Sigmoid colon (tissue), 7 donors: Measurements from ENCODE around the gene AGBL5. TPM values are rescaled to one million over a fixed set of nuclear protein-coding genes. Genes with fewer than 3 reads are reported as not detected.

Experiments
- DNase-seq: peaks from one replicate; pipeline ENCODE4 v3.0.0-alpha.2; 2019
- H3K27ac ChIP-seq, 4 donors: fragments of 200-600 bp; sonication (generic); one replicate each; pipeline ENCODE4 v1.5.1; 2016 to 2019; ENCODE audit warnings: mild to moderate bottlenecking in 1 of 4
- H3K27me3 ChIP-seq, 3 donors: fragments of 200-600 bp; sonication (generic); one replicate each; pipeline ENCODE4 v1.5.1; 2019; ENCODE audit warnings: mild to moderate bottlenecking in 1 of 3
- H3K36me3 ChIP-seq, 4 donors: fragments of 200-600 bp; sonication (generic); one replicate each; pipeline ENCODE4 v1.5.1; 2016 to 2019
- H3K4me1 ChIP-seq, 4 donors: fragments of 200-600 bp; sonication (generic); one replicate each; pipeline ENCODE4 v1.5.1; 2017 to 2019
- H3K4me3 ChIP-seq, 4 donors: fragments of 200-600 bp; sonication (generic); one replicate each; pipeline ENCODE4 v1.5.1; 2017 to 2019; ENCODE audit warnings: mild to moderate bottlenecking in 2 of 4, moderate library complexity in 1 of 4
- H3K9me3 ChIP-seq, 4 donors: fragments of 200-600 bp in 3 of 4; sonication (generic) in 3 of 4; one replicate each; pipeline versions ENCODE4 v1.5.1 to v1.6.1; 2013 to 2019
- EP300 ChIP-seq, 4 donors: sonication (generic); formaldehyde crosslinking; IDR thresholded peaks; one replicate each; pipeline ENCODE4 v1.6.1; 2017; ENCODE audit warnings: antibody characterized with exemption in 4 of 4
- POLR2A ChIP-seq, 2 donors: fragments of 450-650 bp; IDR thresholded peaks; one replicate each; pipeline ENCODE4 v1.6.1; 2016; ENCODE audit warnings: antibody characterized with exemption in 2 of 2, mild to moderate bottlenecking in 2 of 2, moderate library complexity in 2 of 2
- POLR2AphosphoS5 ChIP-seq, 4 donors: sonication (generic); formaldehyde crosslinking; IDR thresholded peaks; one replicate each; pipeline ENCODE4 v1.6.1; 2017; ENCODE audit warnings: antibody characterized with exemption in 4 of 4
- WGBS, 2 donors: extraction: QIAGEN DNeasy Blood & Tissue Kit; methylation state at CpG; one replicate each; pipeline ENCODE4 v1.1.7; 2013; 5-methylcytosine and 5-hydroxymethylcytosine counted together
- intact Hi-C: fragments of 100-400 bp; cut with DNase I; formaldehyde crosslinking; loops from one replicate; pipeline ENCODE4 v1.15.1; 2023
- polyA plus RNA-seq, 3 donors: library from polyadenylated mRNA; stranded (reverse); fragments of 200-250 nt; gene quantifications; one replicate each; pipeline ENCODE4 v1.2.3, GENCODE V29; 2013
- total RNA-seq, 4 donors: library from RNA; depleted of rRNA; stranded (reverse); fragments of >200 nt; gene quantifications; one replicate each; pipeline ENCODE4 v1.1.0, GENCODE V29; 2016
- TF ChIP-seq, protein P1 (sequence below), 4 experiments: fragments of 450-650 bp in 3 of 4; fragments of 200-600 bp in 1 of 4; IDR thresholded peaks; one replicate each; pipeline ENCODE4 v1.5.1; 2016 to 2019; ENCODE audit warnings: antibody characterized with exemption in 4 of 4, mild to moderate bottlenecking in 3 of 4, moderate library complexity in 2 of 4
- donor health status: healthy with polysubstance abuse.
- donor health status: Bipolar disorder and iron deficiency.
- donor health status: healthy.

The AGBL5 gene
- total and polyA plus RNA-seq, 7 donors = 12.4 to 23.3 (median 16.8) TPM

DNA sequence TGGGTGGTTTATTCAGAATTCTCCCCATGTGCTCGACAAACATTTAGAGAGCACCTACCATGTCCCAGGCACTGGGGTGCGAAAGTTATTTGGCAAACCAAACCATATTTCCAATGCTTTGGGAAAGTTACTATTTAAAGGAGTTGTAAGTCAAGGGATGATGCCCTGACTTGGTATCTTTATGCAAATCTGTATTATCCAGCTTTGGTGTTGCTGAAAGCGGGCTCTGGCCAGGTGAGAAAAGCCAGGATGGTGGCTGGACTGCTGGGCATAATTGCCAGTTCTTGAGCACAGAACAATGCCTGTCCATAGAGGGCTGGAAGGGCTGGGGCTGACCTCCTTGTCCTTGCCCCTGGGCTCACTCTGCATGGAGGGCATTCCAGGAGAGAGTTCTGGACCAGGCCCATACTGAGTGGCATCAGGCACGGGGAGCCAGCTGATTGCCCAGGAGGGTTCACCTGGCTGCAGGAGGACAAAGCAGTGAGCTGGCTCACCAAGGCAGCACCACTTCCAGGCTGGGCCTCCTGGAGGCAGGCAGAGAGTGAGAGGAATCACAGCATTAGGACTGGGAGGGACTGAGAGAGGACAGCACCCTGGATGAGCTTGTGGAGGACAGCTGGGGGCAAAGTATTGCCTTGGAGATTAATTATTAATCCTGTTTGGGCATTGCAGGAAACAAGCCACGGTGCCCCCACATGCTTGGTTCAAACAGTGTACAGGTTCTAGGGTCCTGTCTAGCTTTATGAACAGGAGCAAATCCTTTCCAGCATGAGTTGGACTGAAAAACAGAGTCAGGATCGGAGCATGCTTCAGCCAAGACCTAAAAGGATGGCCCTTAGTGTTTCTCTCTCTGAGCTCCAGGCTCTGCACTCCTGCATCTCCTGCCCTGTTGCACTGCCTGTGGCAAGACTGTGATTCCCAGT, 42.2 kb downstream of the AGBL5 start:
- DNase-seq = no peak
- Histone ChIP-seq H3K4me1 (peaks cover 0 to 12% (median 6%) of the 10 kb centered on the region in 4 donors), H3K27ac (no peak overlapping the region), H3K36me3 (no peaks in the 10 kb centered on the region), H3K9me3 (no peaks in the 10 kb centered on the region), H3K4me3 (no peak overlapping the region), H3K27me3 (no peaks in the 10 kb centered on the region)
- intact Hi-C loops = no loop called here
- 72 to 88% methylated on average over 6 of the region's 6 CpGs for WGBS, 2 donors
- TF ChIP-seq EP300 (IDR thresholded peaks at IDR 0.05) = no peak
- no peak for TF ChIP-seq POLR2AphosphoS5 (IDR thresholded peaks at IDR 0.05)
- TF ChIP-seq, protein P1, sequence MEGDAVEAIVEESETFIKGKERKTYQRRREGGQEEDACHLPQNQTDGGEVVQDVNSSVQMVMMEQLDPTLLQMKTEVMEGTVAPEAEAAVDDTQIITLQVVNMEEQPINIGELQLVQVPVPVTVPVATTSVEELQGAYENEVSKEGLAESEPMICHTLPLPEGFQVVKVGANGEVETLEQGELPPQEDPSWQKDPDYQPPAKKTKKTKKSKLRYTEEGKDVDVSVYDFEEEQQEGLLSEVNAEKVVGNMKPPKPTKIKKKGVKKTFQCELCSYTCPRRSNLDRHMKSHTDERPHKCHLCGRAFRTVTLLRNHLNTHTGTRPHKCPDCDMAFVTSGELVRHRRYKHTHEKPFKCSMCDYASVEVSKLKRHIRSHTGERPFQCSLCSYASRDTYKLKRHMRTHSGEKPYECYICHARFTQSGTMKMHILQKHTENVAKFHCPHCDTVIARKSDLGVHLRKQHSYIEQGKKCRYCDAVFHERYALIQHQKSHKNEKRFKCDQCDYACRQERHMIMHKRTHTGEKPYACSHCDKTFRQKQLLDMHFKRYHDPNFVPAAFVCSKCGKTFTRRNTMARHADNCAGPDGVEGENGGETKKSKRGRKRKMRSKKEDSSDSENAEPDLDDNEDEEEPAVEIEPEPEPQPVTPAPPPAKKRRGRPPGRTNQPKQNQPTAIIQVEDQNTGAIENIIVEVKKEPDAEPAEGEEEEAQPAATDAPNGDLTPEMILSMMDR (IDR thresholded peaks at IDR 0.05) = no peak
- no peak for TF ChIP-seq POLR2A (IDR thresholded peaks at IDR 0.05)

DNA sequence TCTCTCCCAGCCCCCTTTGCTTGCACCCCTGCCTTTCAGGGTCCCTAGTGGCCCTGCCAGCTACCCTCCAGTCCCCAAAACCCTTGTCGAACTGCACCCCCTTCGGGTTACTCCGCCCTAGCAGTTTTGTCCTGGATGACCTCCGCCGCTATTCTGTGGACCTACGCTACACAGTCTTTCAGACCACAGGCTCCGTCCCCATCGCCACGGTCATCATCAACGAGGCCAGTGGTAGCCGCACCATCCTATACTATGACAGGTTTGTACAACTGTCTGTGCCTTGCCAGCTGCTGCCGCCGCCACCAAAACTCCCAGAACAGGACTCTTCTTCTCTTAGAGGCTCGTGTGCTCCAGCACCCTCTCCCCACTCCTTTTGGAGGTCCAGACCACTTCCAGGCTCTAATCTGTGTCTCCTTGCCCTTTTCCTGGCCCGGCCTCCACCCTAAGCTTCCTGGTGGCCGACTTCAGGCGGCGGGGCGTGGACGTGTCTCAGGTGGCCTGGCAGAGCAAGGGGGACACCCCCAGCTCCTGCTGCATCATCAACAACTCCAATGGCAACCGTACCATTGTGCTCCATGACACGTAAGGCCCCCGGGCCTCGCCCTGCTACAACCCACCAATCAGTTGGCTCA, 43.0 kb downstream of the AGBL5 start:
- no peaks in the 10 kb centered on the region for H3K36me3 ChIP-seq
- peaks cover 0 to 12% (median 6%) of the 10 kb centered on the region in 4 donors for H3K4me1 ChIP-seq
- TF ChIP-seq POLR2A (IDR thresholded peaks at IDR 0.05) (no peak), EP300 (IDR thresholded peaks at IDR 0.05) (no peak), POLR2AphosphoS5 (IDR thresholded peaks at IDR 0.05) (no peak)
- TF ChIP-seq, protein P1 (IDR thresholded peaks at IDR 0.05) = no peak
- no peak overlapping the region for H3K27ac ChIP-seq
- no peak overlapping the region for H3K4me3 ChIP-seq
- no peak for DNase-seq
- no peaks in the 10 kb centered on the region for H3K9me3 ChIP-seq
- H3K27me3 ChIP-seq = no peaks in the 10 kb centered on the region
- 94% methylated on average over 24 of the region's 24 CpGs for WGBS, 2 donors
- intact Hi-C loops = no loop called here

DNA sequence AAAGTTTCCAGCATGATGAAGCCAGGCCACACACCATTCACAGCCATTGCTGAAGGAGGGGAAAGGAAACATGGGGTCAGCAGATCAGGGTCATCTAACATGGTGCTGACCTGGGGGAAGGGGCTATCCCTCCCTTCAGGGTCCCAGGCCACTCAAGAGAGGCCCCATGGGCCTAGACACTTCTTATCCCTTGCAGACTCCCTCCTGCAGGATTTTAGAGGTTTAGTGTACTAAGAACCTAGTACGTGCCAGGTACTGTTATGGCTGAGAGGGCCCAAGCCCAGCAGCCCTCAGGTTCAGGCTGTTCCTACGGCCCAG, 43.9 kb downstream of the AGBL5 start:
- Histone ChIP-seq H3K27ac (no peak overlapping the region), H3K9me3 (no peaks in the 10 kb centered on the region), H3K27me3 (no peaks in the 10 kb centered on the region), H3K36me3 (no peaks in the 10 kb centered on the region), H3K4me3 (no peak overlapping the region), H3K4me1 (peaks cover 0 to 12% (median 6%) of the 10 kb centered on the region in 4 donors)
- TF ChIP-seq, protein P1 (IDR thresholded peaks at IDR 0.05) = no peak
- TF ChIP-seq EP300 (IDR thresholded peaks at IDR 0.05) (no peak), POLR2AphosphoS5 (IDR thresholded peaks at IDR 0.05) (no peak), POLR2A (IDR thresholded peaks at IDR 0.05) (no peak)
- WGBS, 2 donors = 95 to 96% methylated on average over 2 of the region's 2 CpGs
- no peak for DNase-seq
- intact Hi-C loops = no loop called here

DNA sequence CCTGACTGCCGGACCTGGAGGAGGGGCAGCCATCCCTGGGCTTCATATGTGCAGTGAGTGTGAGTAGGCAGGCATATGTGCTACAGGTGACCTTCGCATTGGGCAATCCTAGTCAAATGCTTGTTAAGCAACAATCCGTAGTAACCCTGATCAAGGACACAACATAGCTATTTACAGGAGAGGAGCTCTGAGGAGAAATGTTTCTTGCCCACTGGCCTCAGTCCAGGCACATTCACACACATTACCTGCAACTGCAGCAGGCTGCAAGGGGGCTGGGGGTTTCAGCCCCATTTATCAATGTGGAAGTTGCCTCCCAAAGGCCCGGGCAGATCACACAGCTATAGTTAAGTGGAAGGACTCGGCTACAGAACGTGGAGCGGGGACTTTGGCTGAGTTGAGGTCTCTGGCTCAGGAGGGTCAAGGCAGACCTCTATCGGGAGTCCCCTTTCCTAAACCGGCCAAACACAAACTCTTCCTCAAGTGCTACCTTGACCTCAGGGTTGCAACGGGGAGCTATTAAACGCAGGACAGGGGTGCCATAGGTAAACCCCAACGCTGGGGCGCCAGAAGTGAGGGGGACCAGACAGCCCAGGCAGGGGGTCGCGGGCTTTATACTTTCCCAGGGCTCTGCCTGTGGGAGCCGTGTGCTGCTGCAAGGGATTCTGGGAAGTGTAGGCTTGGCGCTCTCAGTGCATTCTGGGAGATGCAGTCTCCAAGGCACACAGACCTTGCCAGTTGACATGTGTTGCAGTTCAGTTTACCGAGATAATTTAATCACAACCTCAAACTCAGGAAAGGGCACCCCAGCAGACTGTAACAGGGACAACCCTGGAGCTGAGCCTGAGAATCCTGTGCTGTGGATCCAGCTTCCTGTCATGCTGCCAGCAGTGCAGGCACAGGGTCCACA, 44.5 kb downstream of the AGBL5 start:
- intact Hi-C loops = no loop called here
- no peaks in the 10 kb centered on the region for H3K9me3 ChIP-seq
- H3K4me3 ChIP-seq = peak overlapping the region; percentile 6 to 44 (median 34)
- TF ChIP-seq, protein P1 (IDR thresholded peaks at IDR 0.05) = no peak
- TF ChIP-seq POLR2A (IDR thresholded peaks at IDR 0.05) (no peak), POLR2AphosphoS5 (IDR thresholded peaks at IDR 0.05) (peak in 1 of 4 donors; percentile 22)
- 36 to 65% methylated on average over 18 of the region's 18 CpGs for WGBS, 2 donors
- no peaks in the 10 kb centered on the region for H3K36me3 ChIP-seq
- peaks cover 0 to 12% (median 6%) of the 10 kb centered on the region in 4 donors for H3K4me1 ChIP-seq
- DNase-seq = no peak
- peak overlapping the region in 1 of 4 donors; percentile 25 for H3K27ac ChIP-seq
- H3K27me3 ChIP-seq = no peaks in the 10 kb centered on the region
